ENCODE data around the gene SLC35E4.

The SLC35E4 gene

GRCh38 chr22:30668386-30668710 is 32.8 kb downstream of the SLC35E4 start:
- TF ChIP-seq SIN3A (IDR thresholded peaks at IDR 0.05; ENCODE audit: borderline replicate concordance, insufficient read depth, low read length): no peak
- TF ChIP-seq TAF1 (IDR thresholded peaks at IDR 0.05; ENCODE audit: borderline replicate concordance, insufficient read depth, low read length): no peak
- TF ChIP-seq POLR2AphosphoS5 (IDR thresholded peaks at IDR 0.05; ENCODE audit: low read depth, low read length): no peak
- no peak for TF ChIP-seq REST (IDR thresholded peaks at IDR 0.05; ENCODE audit: insufficient read depth in 1 of 2, low read depth in 2 of 2, low read length in 2 of 2)
- no peak for TF ChIP-seq FOXP2 (optimal IDR thresholded peaks at IDR 0.05; ENCODE audit: borderline replicate concordance, extremely low read depth, extremely low read length, insufficient read depth)

GRCh38 chr22:30671071-30671470 is 35.5 kb downstream of the SLC35E4 start:
- no peak for TF ChIP-seq REST (IDR thresholded peaks at IDR 0.05; ENCODE audit: insufficient read depth in 1 of 2, low read depth in 2 of 2, low read length in 2 of 2)
- TF ChIP-seq FOXP2 (optimal IDR thresholded peaks at IDR 0.05; ENCODE audit: borderline replicate concordance, extremely low read depth, extremely low read length, insufficient read depth): no peak
- TF ChIP-seq SIN3A (IDR thresholded peaks at IDR 0.05; ENCODE audit: borderline replicate concordance, insufficient read depth, low read length): no peak
- TF ChIP-seq TAF1 (IDR thresholded peaks at IDR 0.05; ENCODE audit: borderline replicate concordance, insufficient read depth, low read length): no peak
- no peak for TF ChIP-seq POLR2AphosphoS5 (IDR thresholded peaks at IDR 0.05; ENCODE audit: low read depth, low read length)

GRCh38 chr22:30673136-30673535 is 37.6 kb downstream of the SLC35E4 start:
- TF ChIP-seq SIN3A (IDR thresholded peaks at IDR 0.05; ENCODE audit: borderline replicate concordance, insufficient read depth, low read length) (no peak), FOXP2 (optimal IDR thresholded peaks at IDR 0.05; ENCODE audit: borderline replicate concordance, extremely low read depth, extremely low read length, insufficient read depth) (no peak), POLR2AphosphoS5 (IDR thresholded peaks at IDR 0.05; ENCODE audit: low read depth, low read length) (no peak), TAF1 (IDR thresholded peaks at IDR 0.05; ENCODE audit: borderline replicate concordance, insufficient read depth, low read length) (no peak), REST (IDR thresholded peaks at IDR 0.05; ENCODE audit: insufficient read depth in 1 of 2, low read depth in 2 of 2, low read length in 2 of 2) (no peak)

- no peak for TF ChIP-seq SIN3A (IDR thresholded peaks at IDR 0.05; ENCODE audit: borderline replicate concordance, insufficient read depth, low read length)
- TF ChIP-seq POLR2AphosphoS5 (IDR thresholded peaks at IDR 0.05; ENCODE audit: low read depth, low read length): no peak
- no peak for TF ChIP-seq TAF1 (IDR thresholded peaks at IDR 0.05; ENCODE audit: borderline replicate concordance, insufficient read depth, low read length)
- no peak for TF ChIP-seq FOXP2 (optimal IDR thresholded peaks at IDR 0.05; ENCODE audit: borderline replicate concordance, extremely low read depth, extremely low read length, insufficient read depth)
- TF ChIP-seq REST (IDR thresholded peaks at IDR 0.05; ENCODE audit: insufficient read depth in 1 of 2, low read depth in 2 of 2, low read length in 2 of 2): no peak
Observed at GRCh38 chr22:30674482-30674881, 38.9 kb downstream of the SLC35E4 start.

- TF ChIP-seq POLR2AphosphoS5 (IDR thresholded peaks at IDR 0.05; ENCODE audit: low read depth, low read length): no peak
Observed at GRCh38 chr22:30675436-30675835, 39.9 kb downstream of the SLC35E4 start.

Measured in PFSK-1 (cell line).